HG03135 (cell line): Measurements from ENCODE around the gene KARS1.
A peak's percentile ranks its signal among the peaks of the same experiment; 100 is the strongest.
"Not testable (repeated sequence)": the region's sequence is repeated elsewhere in the genome, so short reads cannot be mapped to it uniquely, and the experiment has no call there.

Experiments
- ATAC-seq: cut with Tn5 transposase; IDR thresholded peaks from one replicate; pipeline ENCODE4 v1.9.1; 2021; ENCODE audit warnings: mild to moderate bottlenecking, moderate library complexity; ENCODE audit not compliant: unreplicated experiment

Gene KARS1

DNA sequence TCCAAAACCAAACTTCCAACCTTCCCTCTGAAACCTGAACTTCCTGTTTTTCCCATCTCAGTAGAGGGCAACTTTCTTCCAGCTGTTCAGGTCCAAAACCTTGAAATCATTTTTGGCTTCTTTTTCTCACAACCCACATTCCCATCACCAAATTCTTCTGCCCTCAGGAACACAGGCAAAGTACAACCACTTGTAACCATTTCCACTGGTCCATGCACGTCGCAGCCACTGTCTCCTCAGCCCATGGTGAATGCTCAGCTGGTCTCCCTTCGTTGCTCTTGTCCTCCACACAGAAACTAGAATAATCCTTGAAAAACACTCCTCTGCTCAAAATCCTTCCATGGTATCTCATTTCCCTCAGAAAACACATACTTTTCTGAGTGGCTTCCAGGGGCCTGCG lies 20.7 kb downstream of the KARS1 start:
- no peak for ATAC-seq

DNA sequence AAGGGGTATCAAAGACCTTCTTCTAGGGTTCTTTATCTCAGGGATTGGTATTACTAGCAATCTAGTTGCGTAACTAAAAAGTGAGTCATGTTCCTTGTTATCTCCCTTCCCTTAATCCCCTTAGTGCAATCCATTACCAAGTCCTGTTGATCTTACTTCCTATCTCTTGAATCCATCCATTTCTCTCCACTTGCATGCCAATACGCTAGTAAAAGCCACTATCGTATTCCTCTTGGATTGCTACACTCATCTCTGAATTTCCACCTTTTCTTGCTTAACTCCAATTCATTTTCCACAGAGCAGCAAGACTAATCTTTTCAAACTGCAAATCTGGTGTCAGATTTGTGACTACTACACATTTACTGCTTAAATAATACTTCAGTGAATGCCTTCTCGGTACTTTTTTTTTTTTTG lies 22.5 kb downstream of the KARS1 start:
- no peak for ATAC-seq

DNA sequence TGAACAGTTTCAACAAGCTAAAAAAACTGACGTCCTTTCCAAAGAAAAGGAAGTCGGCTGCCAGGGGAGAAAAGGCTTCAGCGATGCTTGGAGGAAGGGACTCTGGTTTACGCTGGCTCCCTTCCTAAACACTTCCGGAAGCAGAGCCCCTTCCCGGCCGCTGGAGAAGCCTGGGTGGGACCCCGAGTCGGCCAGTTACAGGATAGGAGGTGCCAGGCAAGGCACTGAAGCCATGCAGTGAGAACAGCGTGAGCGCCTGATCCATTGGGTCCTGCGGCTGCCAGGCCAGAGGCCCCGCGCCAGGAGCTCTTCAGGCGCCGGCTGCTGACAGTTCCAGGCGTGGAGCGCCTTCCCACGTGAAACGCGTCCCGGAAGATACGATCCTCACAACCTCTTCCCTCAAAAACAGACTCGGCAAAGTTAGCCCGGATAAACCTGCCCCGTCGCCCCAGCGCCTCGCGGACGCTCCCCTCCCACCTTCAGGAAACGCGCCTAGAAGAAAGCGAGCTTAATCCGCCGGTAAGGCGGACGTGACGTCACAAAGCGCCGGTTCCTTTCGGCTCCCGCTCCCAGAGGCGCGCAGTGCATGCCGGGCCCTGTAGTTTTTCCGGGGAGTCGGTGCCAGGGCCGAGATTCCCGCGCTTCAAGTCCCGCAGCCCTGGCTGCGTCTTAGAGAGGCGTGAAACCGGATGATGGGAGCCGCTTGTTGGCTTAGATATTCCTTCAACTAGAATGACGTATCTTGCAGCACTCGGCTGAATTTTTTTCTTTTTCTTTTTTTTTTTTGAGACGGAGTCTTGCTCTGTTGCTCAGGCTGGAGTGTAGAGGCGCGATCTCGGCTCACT lies 24.5 kb downstream of the KARS1 start, which contains the start of gene ADAT1:
Gene ADAT1 (minus strand): TSS at position 521 of the 845 bp plus-strand sequence. CDS start 2,482 bp downstream, outside the sequence.
- peak; percentile 96 for ATAC-seq

DNA sequence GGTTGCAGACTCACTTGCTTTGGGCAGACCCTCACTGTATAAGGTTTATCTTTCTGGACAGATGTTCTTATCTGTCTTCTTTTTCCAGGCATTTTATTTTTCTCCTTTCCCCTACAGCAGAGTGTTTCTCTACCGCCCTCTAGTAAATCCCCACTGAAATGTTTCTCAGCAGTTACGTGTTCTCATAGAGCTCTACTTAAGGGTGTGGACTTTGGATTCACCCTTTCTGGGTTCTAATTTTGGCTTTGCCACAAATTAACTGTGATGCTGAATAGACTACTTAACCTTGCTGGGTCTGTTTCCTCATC lies 26.3 kb downstream of the KARS1 start:
- ATAC-seq = no peak

DNA sequence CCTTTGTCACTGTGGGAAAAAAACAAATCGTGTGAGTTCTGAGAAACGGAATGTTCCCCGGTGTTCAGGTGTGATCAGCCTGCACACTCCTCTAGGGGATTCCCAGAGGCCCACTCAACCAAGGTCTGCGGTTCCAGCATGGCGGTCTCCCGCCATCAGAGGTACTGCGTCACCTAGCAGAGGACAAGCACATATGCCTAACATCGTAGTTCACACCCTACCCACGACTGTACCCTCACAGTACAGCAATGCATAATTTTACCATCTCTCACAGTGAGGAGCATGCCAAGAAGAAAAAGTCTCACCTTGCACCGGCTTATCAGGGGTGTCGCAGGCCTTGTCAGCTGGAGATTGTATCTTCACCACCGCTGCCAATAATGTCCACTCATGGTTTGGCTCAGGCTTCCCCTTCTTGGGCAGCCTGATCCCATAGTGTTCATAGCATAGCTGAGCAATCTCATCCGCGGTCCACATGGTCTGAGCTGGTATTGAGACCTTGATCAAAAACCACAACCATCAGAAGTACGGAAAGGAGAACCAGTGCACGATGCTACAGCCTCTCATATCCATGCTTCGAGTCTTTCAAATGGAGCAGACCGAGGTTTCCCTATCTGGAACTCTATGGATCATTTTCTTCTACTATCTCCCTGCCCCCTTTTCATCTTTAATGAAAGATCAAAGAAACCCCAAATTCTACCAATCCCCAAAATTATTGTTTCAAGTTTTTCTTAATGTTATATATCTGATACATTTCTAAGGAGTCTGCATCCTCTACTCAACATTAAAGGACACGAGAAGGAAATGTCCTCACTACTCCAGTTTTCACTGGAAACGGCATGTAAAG lies 26.9 kb downstream of the KARS1 start:
- ATAC-seq = no peak

DNA sequence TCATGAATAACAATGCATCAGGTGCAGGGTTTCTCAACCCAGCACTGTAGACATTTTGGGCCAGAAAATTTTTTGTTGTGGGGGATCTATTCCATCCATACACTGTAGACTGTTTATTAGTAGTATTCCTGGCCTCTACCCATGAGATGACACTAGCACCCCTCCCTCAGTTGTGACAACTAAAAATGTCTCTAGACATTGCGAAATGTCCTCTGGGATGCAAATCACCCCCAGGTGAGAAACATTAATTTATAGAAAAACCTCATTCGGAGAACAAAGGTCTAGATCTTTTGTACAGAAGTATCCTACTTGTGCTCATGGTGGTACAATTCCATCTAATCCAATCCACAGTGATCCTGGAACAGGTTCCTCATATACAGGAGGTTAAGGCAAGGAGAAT lies 28.7 kb downstream of the KARS1 start:
- no peak for ATAC-seq

DNA sequence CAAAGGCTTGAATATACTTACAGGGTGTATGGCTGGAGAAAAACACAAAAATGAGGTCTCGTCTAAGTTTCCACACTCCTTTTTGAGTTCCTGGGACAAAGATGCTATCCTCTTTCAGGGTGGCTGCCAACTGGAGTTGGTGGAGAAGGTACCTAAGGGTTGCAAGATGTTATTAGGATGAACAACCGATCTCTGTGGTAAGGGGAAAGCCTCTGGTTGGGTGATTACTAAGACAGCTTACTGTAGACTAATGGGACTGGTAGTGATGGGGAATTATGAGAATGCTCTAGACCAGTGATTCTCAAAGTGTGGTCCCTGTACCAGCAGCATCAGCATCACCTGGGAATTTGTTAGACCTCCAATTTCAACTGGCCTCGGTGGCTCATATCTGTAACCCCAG lies 30.3 kb downstream of the KARS1 start:
- no peak for ATAC-seq

DNA sequence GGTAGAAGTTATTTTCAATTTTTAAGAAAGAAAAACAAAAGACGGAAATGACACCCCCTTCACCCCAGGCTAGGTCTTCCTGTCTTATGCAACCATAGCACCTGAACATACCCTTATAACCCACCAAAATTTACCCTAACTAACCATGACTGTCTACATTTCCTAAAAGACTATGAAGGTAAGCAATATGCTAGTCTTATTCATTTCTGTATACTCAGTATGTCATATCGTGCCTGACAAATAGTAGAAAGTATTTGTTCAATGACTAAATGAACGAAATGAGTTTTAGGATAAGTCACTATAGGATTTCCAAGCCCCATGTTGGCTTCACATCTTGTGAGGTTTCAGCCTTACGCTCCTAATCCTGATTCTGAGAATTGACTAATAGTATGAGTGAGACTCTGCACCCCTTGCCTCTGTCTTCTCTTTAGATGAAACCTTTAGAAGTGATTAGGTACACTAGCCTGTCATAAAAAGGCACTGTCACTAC lies 30.9 kb downstream of the KARS1 start:
- no peak for ATAC-seq

DNA sequence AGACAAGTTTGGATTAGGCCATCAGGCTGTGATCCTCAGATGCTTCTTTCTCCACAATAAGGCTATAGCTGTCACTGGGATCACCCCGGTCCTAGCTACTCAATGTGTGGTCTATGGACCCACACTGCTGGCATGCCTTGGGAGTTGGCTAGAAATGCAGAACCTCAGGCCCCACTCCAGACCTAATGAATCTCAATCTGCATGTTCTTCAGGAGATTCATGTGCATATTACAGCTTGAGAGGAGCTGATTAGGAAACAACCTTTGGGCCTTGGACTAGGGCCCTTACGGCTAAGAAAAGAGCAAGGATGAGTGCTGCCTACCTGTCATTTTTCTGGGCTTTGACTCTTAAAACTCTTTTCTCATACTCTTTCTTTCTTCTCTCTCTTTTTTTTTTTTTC lies 31.8 kb downstream of the KARS1 start:
- no peak for ATAC-seq

DNA sequence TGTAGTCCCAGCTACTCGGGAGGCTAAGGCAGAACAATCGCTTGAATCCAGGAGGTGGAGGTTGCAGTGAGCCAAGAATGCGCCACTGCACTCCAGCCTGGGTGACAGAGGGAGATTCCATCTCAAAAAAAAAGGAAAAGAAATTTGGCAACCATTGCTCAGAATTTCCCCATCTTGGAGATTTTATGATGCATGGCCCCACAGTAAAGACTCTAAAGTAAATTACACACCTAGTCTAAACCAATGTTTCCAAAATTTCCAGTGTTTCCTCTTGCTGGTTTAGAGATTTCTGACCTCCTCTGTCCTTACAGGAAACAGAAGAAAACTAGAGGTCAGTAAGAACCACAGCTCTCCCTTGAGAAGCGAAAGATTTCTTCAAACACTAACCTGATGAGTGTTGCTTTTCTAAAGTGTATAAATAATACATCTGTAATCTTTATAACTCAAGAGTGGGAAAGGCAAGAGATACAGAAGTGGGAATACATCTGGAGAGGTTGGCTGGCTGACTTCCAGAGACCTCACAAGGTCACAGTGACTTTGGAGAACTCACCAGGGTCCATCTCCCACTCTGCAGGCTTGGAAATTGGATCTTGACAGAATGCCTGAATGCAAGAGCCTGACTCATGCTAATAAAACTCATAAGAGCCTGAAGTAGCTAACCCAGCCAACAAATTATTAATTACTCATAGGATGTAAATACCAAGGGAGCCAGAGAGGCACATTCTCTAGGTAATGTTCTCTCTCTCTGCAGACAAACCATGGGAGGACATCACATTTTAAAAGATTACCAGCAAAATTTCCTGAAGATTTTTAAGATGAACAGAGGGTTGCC lies 33.2 kb downstream of the KARS1 start:
- ATAC-seq = no peak

DNA sequence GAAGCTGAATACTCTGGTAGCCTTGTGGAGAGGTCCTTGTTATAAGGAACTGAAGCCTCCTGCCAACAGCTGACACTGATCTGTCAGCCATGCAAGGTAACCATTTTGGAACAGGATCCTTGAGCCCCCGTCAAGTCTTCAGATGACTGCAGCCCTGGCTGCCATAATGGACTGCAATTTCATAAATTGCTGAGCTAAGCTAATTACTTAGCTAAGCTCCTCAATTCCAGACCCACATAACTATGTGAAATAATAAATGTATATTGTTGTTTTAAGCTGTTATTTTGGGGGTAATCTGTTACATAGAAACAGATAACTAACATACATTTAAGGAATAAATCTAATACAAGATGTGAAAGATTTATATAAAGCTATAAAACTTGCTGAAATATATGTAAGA lies 41.0 kb downstream of the KARS1 start:
- no peak for ATAC-seq

DNA sequence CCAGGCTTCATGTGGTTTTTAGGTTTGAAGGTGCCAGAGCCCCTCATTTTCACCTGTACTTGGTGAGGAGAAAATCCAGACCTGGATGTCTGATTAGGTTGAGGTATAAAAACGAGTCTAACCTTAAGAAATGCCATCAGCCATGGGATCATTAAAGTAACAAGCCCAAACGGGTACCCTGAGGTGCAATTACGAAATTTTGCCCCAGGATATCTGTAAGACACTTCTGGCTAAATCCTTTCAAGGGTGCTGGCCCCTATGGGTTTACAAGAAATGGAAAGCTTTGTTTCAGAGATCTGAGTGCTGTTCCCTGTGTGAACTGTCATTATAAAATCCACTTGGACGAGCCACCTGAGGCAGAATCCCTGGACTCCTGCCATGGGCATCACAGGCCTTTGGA lies 44.2 kb downstream of the KARS1 start:
- no peak for ATAC-seq

DNA sequence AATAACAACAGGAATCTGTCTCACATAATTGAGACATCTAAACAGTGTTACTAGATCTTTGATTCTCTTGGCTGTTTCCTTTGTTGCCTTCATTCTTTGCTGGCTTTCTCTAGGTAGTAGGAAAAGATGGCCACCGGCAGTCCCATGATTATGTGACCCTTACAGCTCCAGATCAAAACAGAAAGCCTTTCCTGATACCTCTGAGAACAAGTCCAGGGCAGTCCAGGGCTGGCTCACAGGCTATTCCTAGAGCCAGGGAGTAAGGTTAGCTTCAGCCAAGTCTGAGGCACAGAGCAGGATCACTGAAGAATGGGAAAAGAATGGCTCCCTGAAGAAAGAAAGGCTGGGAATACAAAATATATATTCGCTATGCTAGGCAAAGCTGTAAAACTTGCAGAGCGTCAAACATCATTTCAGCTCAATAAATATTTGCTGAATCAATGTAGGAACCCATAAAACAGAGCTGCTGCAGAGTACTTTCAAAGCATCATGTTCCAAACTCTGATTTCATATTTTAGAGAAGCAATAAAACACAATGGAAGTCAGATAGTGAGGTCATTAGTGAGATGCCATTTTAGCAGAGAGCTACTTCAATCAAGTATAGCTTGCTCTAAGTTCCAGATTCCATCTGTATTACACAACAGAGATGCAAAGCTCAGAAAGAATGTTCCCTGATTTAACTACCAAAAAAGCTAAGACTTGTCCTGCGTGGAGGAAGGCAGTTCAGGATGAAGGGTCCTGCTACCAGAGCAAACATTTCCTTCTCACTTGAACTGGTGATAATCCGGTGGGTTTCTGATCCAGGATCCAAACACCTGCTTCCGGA lies 47.8 kb downstream of the KARS1 start:
- ATAC-seq = no peak

DNA sequence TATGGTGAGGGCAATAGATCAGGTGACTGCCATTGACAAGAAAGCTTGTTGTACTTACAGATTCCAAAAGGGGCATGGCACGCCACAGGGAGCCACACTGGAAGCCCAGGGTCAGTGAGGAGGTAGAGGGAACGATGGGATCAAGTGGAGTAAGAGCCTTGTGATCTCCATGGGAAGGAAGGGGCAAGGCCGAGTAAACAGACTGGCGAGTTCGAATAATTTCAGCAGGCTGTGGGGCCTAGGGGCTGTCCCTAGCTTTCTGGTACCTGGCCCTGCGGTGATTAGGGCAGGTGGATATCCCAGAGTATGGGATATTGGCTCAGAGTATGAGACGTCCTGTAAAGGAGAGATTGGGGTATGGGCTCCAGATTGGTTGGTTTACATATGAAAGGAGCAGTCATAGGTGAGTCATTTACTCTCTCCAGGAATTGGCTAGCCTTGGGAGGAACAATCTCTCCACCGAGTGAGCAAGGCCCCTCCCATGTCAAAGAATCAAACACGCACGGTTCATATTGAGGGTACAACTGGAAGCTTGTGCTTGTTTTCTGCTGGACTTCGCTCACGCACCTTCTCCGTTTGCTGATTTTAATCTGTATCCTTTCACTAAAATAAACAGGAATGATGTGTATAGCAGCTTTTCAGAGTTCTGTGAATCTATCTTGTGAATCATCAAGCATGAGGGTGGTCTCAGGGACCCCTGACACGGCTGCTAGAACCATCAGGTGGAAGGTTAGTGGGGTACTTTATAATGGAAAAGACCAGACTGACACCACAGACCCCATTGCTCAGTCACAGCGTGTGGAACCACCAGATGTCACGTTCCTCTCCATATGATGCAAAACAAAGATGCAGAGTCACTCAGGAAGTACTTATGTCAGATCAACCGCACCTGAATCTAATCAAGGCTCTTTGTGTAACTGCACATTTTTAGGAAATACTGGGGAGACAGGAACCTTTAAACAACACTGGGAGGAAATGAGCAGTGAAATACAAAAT lies 53.3 kb downstream of the KARS1 start:
- ATAC-seq = no peak

DNA sequence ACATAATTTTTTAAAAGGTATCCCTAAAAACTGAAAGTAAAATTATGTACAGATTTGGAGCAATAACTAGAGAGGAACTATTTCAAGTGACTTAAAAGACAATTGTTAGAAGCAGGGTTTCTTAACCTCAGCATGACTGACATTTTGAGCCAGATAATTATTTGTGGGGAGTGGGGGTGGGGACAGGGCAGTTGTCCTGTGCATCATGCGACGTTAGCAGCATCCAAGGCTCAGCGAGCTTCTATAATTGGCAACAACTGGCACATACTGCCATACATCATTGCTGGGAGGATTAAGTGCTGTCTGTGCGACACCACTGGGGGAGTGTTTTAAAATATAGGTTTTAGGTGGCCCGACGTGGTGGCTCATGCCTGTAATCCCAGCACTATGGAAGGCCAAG lies 54.2 kb downstream of the KARS1 start:
- no peak for ATAC-seq

DNA sequence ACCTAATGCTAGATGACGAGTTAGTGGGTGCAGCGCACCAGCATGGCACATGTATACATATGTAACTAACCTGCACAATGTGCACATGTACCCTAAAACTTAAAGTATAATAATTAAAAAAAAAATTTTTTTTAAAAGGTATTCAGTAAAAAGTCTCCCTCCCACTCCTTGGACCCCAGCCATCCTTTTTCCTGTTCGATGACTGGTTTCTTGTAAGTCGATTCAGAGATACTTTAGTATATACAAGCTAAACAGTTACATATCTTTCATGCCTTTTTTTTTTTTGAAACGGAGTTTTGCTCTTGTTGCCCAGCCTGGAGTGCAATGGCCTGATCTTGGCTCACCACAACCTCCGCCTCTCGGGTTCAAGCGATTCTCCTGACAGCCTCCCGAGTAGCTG lies 55.5 kb downstream of the KARS1 start:
- ATAC-seq = not testable (repeated sequence)

DNA sequence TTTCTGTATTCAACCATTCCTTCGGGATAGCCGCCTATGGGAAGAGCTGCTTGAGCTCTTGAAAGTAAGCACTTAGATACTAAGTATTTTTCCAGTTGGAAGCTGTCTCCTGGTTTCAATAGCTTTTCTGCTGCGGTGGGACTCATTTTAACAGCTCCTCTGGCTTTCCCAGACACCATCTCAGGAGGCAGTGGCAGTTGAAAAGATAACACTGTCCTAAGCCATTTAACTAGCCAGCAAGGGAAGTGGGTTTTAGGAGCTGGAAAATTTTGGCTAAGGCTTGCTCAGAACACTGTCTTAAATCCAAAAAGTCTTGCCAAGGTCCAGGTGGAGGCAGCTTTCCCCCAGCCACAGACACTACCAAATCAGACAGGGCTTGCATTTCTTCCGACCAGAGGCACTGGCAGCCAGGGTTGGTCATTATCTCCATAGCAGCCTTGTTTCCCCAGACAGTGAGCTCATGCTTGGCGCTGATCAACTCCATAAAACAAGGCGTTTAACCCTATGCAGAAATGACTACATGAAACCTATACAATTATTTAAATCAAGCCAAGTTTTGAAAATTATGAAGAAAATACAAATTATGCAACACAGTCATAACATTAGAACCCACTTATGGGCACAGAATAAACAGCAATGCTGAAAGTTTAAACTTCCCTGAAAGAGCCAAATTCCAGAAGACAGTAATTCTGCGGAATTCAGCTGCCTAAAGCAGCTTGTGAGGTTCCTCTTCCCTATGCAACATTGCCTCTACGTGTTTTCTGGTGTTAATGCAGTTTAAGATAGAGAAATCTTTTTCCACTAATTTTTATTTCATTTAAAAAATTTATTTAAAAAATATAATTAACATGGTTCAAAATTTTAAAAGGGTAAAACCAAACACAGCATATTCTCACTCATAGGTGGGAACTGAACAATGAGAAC lies 56.3 kb downstream of the KARS1 start:
- ATAC-seq = no peak

DNA sequence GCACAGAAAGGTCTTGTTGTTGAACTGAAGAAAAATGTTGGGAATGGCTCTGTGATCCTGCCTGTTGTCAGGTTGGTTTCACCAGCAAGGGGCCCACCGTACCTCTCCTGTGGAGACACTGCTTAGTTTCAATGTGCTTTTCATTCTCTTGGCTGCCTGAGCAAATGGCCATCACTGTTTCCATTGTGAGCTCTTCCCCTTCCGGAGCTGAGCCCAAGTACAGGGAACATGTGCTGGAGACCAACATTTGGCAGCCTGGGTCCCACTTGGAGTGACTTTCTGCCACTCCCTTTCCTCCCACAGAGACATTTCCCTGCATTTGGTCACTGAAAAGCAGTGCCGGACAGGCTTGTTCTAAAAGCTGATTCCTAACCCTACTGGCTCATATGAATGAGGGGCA lies 58.2 kb downstream of the KARS1 start:
- ATAC-seq = no peak
